ENCODE data around the gene DHRSX. TPM values are rescaled to one million over a fixed set of nuclear protein-coding genes. Genes with fewer than 3 reads are reported as not detected.

The DHRSX gene
- total and polyA plus RNA-seq, 2 donors (not counting 3 experiments of a cell fraction or from before 2014, with no cell fraction given) = 27.1 to 37.7 TPM

- no peaks in the 10 kb centered on the region for H3K79me2 ChIP-seq (ENCODE audit: control insufficient read depth, insufficient read depth, low read length)
- H3K4me1 ChIP-seq (ENCODE audit: control insufficient read depth, extremely low read depth, insufficient read depth, low read length) = no peaks in the 10 kb centered on the region
- H3K36me3 ChIP-seq (ENCODE audit: control insufficient read depth in 2 of 2, extremely low read depth in 1 of 2, insufficient read depth in 2 of 2, low read length in 2 of 2) = no peaks in the 10 kb centered on the region
- no peak for DNase-seq (ENCODE audit: low read depth, low spot score)
- TF ChIP-seq MAX (IDR thresholded peaks at IDR 0.05; ENCODE audit: insufficient read depth, insufficient read length) (no peak), JUN (IDR thresholded peaks at IDR 0.05; ENCODE audit: borderline replicate concordance, insufficient read depth, insufficient read length, low read depth) (no peak), CTCF (IDR thresholded peaks at IDR 0.05; ENCODE audit: extremely low read depth in 1 of 2, insufficient read depth in 1 of 2, low read depth in 1 of 2, low read length in 2 of 2) (no peak), GATA2 (IDR thresholded peaks at IDR 0.05; ENCODE audit: insufficient read depth, insufficient read length, low read depth, low read length) (no peak), POLR2A (IDR thresholded peaks at IDR 0.05; ENCODE audit: low read depth, low read length) (no peak)
- dilution Hi-C loops (cut with MboI; ENCODE audit: extremely low pct_ligation_motif_present, low sequenced_read_pairs) (no loop called here), intact Hi-C loops (cut with micrococcal nuclease) (no loop called here)
- H3K4me3 ChIP-seq (replicated peaks in 1 of 3; ENCODE audit: insufficient read depth in 1 of 3, low read depth in 1 of 3, low read length in 3 of 3) = no peak overlapping the region
- no peak overlapping the region for H2AFZ ChIP-seq (ENCODE audit: low read depth, low read length)
- CTCF ChIA-PET = no interaction called here
- no peak overlapping the region for H3K4me2 ChIP-seq (ENCODE audit: insufficient read depth, low read length)
- no peaks in the 10 kb centered on the region for H3K9me1 ChIP-seq (replicated peaks; ENCODE audit: control insufficient read depth, extremely low read depth, insufficient read depth, low read length)
- no peak overlapping the region for H3K27ac ChIP-seq (ENCODE audit: insufficient read depth, low read depth, low read length)
- H3K9ac ChIP-seq (replicated peaks; ENCODE audit: extremely low read depth, insufficient read depth, low read length) = no peak overlapping the region
- H4K20me1 ChIP-seq (replicated peaks; ENCODE audit: control insufficient read depth, extremely low read depth, insufficient read depth, low read length) = no peaks in the 10 kb centered on the region
- BruUV-seq (replicated peaks) = no TSS peak
- POLR2A ChIA-PET = no interaction called here
- H3K9me3 ChIP-seq (replicated peaks; ENCODE audit: control insufficient read depth, insufficient read depth, low read length) = no peaks in the 10 kb centered on the region
- FAIRE-seq = no peak
- H3K27me3 ChIP-seq (ENCODE audit: control insufficient read depth in 2 of 2, insufficient read depth in 2 of 2, low read length in 2 of 2) = no peaks in the 10 kb centered on the region
These were observed 86.4 kb downstream of the DHRSX start for GRCh38 chrX:2414384-2414783.

DNA sequence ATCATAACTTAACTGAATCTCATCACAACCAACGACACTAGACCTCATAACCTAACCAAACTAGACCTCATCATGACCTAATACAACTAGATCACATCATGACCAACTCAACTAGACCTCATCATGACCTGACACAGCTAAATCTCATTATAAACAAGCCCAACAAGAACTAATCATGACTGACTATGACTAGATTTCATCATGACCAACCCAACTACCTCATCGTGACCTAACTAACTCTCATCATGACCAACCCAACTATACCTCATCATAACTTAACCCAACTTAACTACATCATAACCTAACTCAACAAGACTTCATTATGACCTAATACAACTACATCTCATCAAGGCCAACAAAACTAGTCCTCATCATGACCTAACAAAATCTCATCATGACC, 86.8 kb downstream of the DHRSX start:
- Histone ChIP-seq H3K9ac (replicated peaks; ENCODE audit: extremely low read depth, insufficient read depth, low read length) (no peak overlapping the region), H4K20me1 (replicated peaks; ENCODE audit: control insufficient read depth, extremely low read depth, insufficient read depth, low read length) (no peaks in the 10 kb centered on the region), H3K9me3 (replicated peaks; ENCODE audit: control insufficient read depth, insufficient read depth, low read length) (no peaks in the 10 kb centered on the region), H3K4me1 (ENCODE audit: control insufficient read depth, extremely low read depth, insufficient read depth, low read length) (no peaks in the 10 kb centered on the region), H3K27me3 (ENCODE audit: control insufficient read depth in 2 of 2, insufficient read depth in 2 of 2, low read length in 2 of 2) (no peaks in the 10 kb centered on the region), H2AFZ (ENCODE audit: low read depth, low read length) (no peak overlapping the region), H3K36me3 (ENCODE audit: control insufficient read depth in 2 of 2, extremely low read depth in 1 of 2, insufficient read depth in 2 of 2, low read length in 2 of 2) (no peaks in the 10 kb centered on the region), H3K4me3 (replicated peaks in 1 of 3; ENCODE audit: insufficient read depth in 1 of 3, low read depth in 1 of 3, low read length in 3 of 3) (no peak overlapping the region), H3K27ac (ENCODE audit: insufficient read depth, low read depth, low read length) (no peak overlapping the region), H3K4me2 (ENCODE audit: insufficient read depth, low read length) (no peak overlapping the region), H3K9me1 (replicated peaks; ENCODE audit: control insufficient read depth, extremely low read depth, insufficient read depth, low read length) (no peaks in the 10 kb centered on the region), H3K79me2 (ENCODE audit: control insufficient read depth, insufficient read depth, low read length) (no peaks in the 10 kb centered on the region)
- POLR2A ChIA-PET = no interaction called here
- dilution Hi-C loops (cut with MboI; ENCODE audit: extremely low pct_ligation_motif_present, low sequenced_read_pairs) = no loop called here
- CTCF ChIA-PET = no interaction called here
- TF ChIP-seq JUN (IDR thresholded peaks at IDR 0.05; ENCODE audit: borderline replicate concordance, insufficient read depth, insufficient read length, low read depth) (no peak), GATA2 (IDR thresholded peaks at IDR 0.05; ENCODE audit: insufficient read depth, insufficient read length, low read depth, low read length) (no peak), MAX (IDR thresholded peaks at IDR 0.05; ENCODE audit: insufficient read depth, insufficient read length) (no peak), EZH2 (IDR thresholded peaks at IDR 0.05; ENCODE audit: borderline replicate concordance, low read depth, low read length, severe bottlenecking) (no peak), FOS (IDR thresholded peaks at IDR 0.05; ENCODE audit: borderline replicate concordance, insufficient read depth, low read length) (no peak), POLR2AphosphoS5 (IDR thresholded peaks at IDR 0.05; ENCODE audit: insufficient read depth, low read depth, low read length) (no peak), CTCF (IDR thresholded peaks at IDR 0.05; ENCODE audit: extremely low read depth in 1 of 2, insufficient read depth in 1 of 2, low read depth in 1 of 2, low read length in 2 of 2) (no peak), POLR2A (IDR thresholded peaks at IDR 0.05; ENCODE audit: low read depth, low read length) (no peak), MYC (IDR thresholded peaks at IDR 0.05; ENCODE audit: low read depth, low read length) (no peak)
- FAIRE-seq (no peak), DNase-seq (ENCODE audit: low read depth, low spot score) (no peak)
- intact Hi-C loops (cut with micrococcal nuclease) = no loop called here
- BruUV-seq (replicated peaks) = no TSS peak

Data from endothelial cell of umbilical vein (primary cell).